Measurements from ENCODE around the gene SSBP3. TPM values are rescaled to one million over a fixed set of nuclear protein-coding genes. Genes with fewer than 3 reads are reported as not detected.

Gene SSBP3
- total and polyA plus RNA-seq, 9 of the 15 experiments (the other 6 are each of a cell fraction or from before 2014, with no cell fraction given) = 8.7 to 108 (median 33.8) TPM

- no peak overlapping the region for H3K4me2 ChIP-seq (ENCODE audit: insufficient read depth, low read length)
- in situ Hi-C loops (cut with MboI) = no loop called here
These were observed 129.4 kb downstream of the SSBP3 start for GRCh38 chr1:54276617-54277450.

GRCh38 chr1:54275349-54275748 lies 130.8 kb downstream of the SSBP3 start:
- in situ Hi-C loops (cut with MboI) (no loop called here), intact Hi-C loops (cut with micrococcal nuclease) (no loop called here)
- no peak for FAIRE-seq
- Histone ChIP-seq H3K4me1 (replicated peaks in 1 of 2; ENCODE audit: control insufficient read depth in 2 of 2, insufficient read depth in 2 of 2, low read length in 2 of 2) (peaks cover 43 to 49% of the 10 kb centered on the region in 2 experiments), H3K79me2 (ENCODE audit: control insufficient read depth, insufficient read depth, low read length) (peaks cover 50% of the 10 kb centered on the region), H3K9ac (ENCODE audit: insufficient read depth in 1 of 2, low read depth in 2 of 2, low read length in 2 of 2) (peak overlapping the region in 1 of 2 experiments; percentile 27; a peak in 1 of 4 replicates), H3K27ac (ENCODE audit: extremely low read depth, low read depth, low read length) (no peak overlapping the region), H3K9me1 (ENCODE audit: control insufficient read depth, insufficient read depth, low read length) (peaks cover 8% of the 10 kb centered on the region), H3K27me3 (ENCODE audit: control insufficient read depth in 2 of 2, insufficient read depth in 2 of 2, low read length in 2 of 2) (no peaks in the 10 kb centered on the region), H3K9me3 (replicated peaks; ENCODE audit: control insufficient read depth, insufficient read depth, low read depth, low read length) (no peaks in the 10 kb centered on the region), H2AFZ (ENCODE audit: low read depth, low read length) (no peak overlapping the region), H4K20me1 (replicated peaks; ENCODE audit: control insufficient read depth, insufficient read depth, low read length) (peaks cover 26% of the 10 kb centered on the region), H3K4me2 (ENCODE audit: insufficient read depth, low read length) (no peak overlapping the region), H3K4me3 (no peak overlapping the region), H3K36me3 (ENCODE audit: control insufficient read depth, insufficient read depth, low read length) (peaks cover 42% of the 10 kb centered on the region; the same call in 2 of the 3 replicates)
- POLR2A ChIA-PET = interaction anchor here (1.0 to 2.8 kb wide), 3 partner anchors 10 to 23 kb away, joined by 5 to 11 read pairs (median 6); no protein-coding TSS in a partner anchor
- no TSS peak for BruUV-seq (replicated peaks)
- WGBS (ENCODE audit: insufficient coverage, low coverage, missing lambda C conversion rate) = 89% methylated on average over 3 of the region's 3 CpGs
- DNase-seq (ENCODE audit: extremely low read depth in 1 of 4, low spot score in 3 of 4) = no peak
- no peak for ATAC-seq
- CTCF ChIA-PET (ENCODE audit: low intra/inter-chr PET ratio) = no interaction called here
- TF ChIP-seq NEUROD1 (IDR thresholded peaks at IDR 0.05; ENCODE audit: borderline replicate concordance, low read depth, low read length, partially characterized antibody) (no peak), ILK (tag; IDR thresholded peaks at IDR 0.05; ENCODE audit: borderline replicate concordance, low read depth) (no peak), NR1H2 (CRISPR knock-in tag; IDR thresholded peaks at IDR 0.05) (no peak), TFAM (CRISPR knock-in tag; conservative IDR thresholded peaks at IDR 0.05) (no peak), TGIF2 (CRISPR knock-in tag; IDR thresholded peaks at IDR 0.05) (no peak), SRSF3 (IDR thresholded peaks at IDR 0.05; ENCODE audit: insufficient read depth, low read length) (no peak), MBD2 (IDR thresholded peaks at IDR 0.05; ENCODE audit: borderline replicate concordance, low read depth) (no peak), PURB (CRISPR knock-in tag; IDR thresholded peaks at IDR 0.05; ENCODE audit: low read depth) (no peak), ZNF146 (CRISPR knock-in tag; IDR thresholded peaks at IDR 0.05; ENCODE audit: unreplicated experiment) (no peak), ZNF354B (CRISPR knock-in tag; IDR thresholded peaks at IDR 0.05) (no peak), ZBTB43 (CRISPR knock-in tag; IDR thresholded peaks at IDR 0.05) (no peak), COPS2 (conservative IDR thresholded peaks at IDR 0.05) (no peak), PML (IDR thresholded peaks at IDR 0.05; ENCODE audit: low read length) (no peak)

More at GRCh38 chr1:54276617-54277450, 129.4 kb downstream of the SSBP3 start:
- TSS peak; percentile 16 for BruUV-seq (replicated peaks)
- Histone ChIP-seq H3K9ac (ENCODE audit: insufficient read depth in 1 of 2, low read depth in 2 of 2, low read length in 2 of 2) (no peak overlapping the region; a peak in 1 of 4 replicates), H3K9me1 (ENCODE audit: control insufficient read depth, insufficient read depth, low read length) (peaks cover 8% of the 10 kb centered on the region), H3K27me3 (ENCODE audit: control insufficient read depth in 2 of 2, insufficient read depth in 2 of 2, low read length in 2 of 2) (no peaks in the 10 kb centered on the region), H2AFZ (ENCODE audit: low read depth, low read length) (no peak overlapping the region), H3K4me1 (replicated peaks in 1 of 2; ENCODE audit: control insufficient read depth in 2 of 2, insufficient read depth in 2 of 2, low read length in 2 of 2) (peaks cover 43 to 50% of the 10 kb centered on the region in 2 experiments), H4K20me1 (replicated peaks; ENCODE audit: control insufficient read depth, insufficient read depth, low read length) (peaks cover 24% of the 10 kb centered on the region), H3K9me3 (replicated peaks; ENCODE audit: control insufficient read depth, insufficient read depth, low read depth, low read length) (no peaks in the 10 kb centered on the region), H3K27ac (ENCODE audit: extremely low read depth, low read depth, low read length) (no peak overlapping the region), H3K36me3 (ENCODE audit: control insufficient read depth, insufficient read depth, low read length) (peaks cover 40% of the 10 kb centered on the region; the same call in 2 of the 3 replicates), H3K4me3 (no peak overlapping the region), H3K79me2 (ENCODE audit: control insufficient read depth, insufficient read depth, low read length) (peaks cover 44% of the 10 kb centered on the region)
- no peak for DNase-seq (ENCODE audit: extremely low read depth in 1 of 4, low spot score in 3 of 4)
- CTCF ChIA-PET (ENCODE audit: low intra/inter-chr PET ratio) = no interaction called here
- POLR2A ChIA-PET = interaction anchor here (0.5 to 2.8 kb wide), 7 partner anchors 9 to 104 kb away, joined by 3 to 11 read pairs (median 3); partner anchors contain the start of genes CYB5RL and MRPL37
- TF ChIP-seq ZNF316 (IDR thresholded peaks at IDR 0.05) (0 out of 2 replicates have a peak, but pooled peaks have one; percentile 7), DMBX1 (CRISPR knock-in tag; IDR thresholded peaks at IDR 0.05; ENCODE audit: borderline replicate concordance) (no peak)
- 67% methylated on average over 11 of the region's 11 CpGs for WGBS (ENCODE audit: insufficient coverage, low coverage, missing lambda C conversion rate)
- no peak for ATAC-seq
- no peak for FAIRE-seq
- intact Hi-C loops (cut with micrococcal nuclease) = no loop called here
